ENCODE results near the gene PRRT4. TPM values are rescaled to one million over a fixed set of nuclear protein-coding genes. Genes with fewer than 3 reads are reported as not detected.

Gene PRRT4
- 1 to 10 TPM in 1 of 4 donors, under 1 TPM in 2, not detected in 1; 0.42 to 1.8 (median 0.78) TPM for total RNA-seq

- peaks cover 0 to 40% (median 0%) of the 10 kb centered on the region in 4 donors for H3K27me3 ChIP-seq
- H3K27ac ChIP-seq (replicated peaks in 1 of 4): peak within 1 kb of the TSS in 3 of 4 donors; percentile 21 to 27 (median 22)
- intact Hi-C loops (cut with DNase I): no loop called here
- no peak for DNase-seq (ENCODE audit: extremely low spot score)
- no peak for TF ChIP-seq CTCF (IDR thresholded peaks at IDR 0.05)
- TF ChIP-seq EP300 (IDR thresholded peaks at IDR 0.05): no peak
- TF ChIP-seq POLR2AphosphoS5 (IDR thresholded peaks at IDR 0.05): no peak
- no peak for TF ChIP-seq POLR2A (IDR thresholded peaks at IDR 0.05; ENCODE audit: low read depth)
- 5% methylated on average over 7 of the region's 88 CpGs for WGBS
- H3K9me3 ChIP-seq: no peaks in the 10 kb centered on the region
- H3K4me3 ChIP-seq: peak within 1 kb of the TSS; percentile 59 to 72 (median 62)
- H3K36me3 ChIP-seq: no peaks in the 10 kb centered on the region
- H3K4me1 ChIP-seq: peaks cover 10 to 26% (median 24%) of the 10 kb centered on the region in 4 donors
Observed at GRCh38 chr7:128361411-128362379, at the start of gene PRRT4. Gene PRRT4 (minus strand): TSS chr7:128361690.

- intact Hi-C loops (cut with DNase I): no loop called here
- TF ChIP-seq POLR2AphosphoS5 (IDR thresholded peaks at IDR 0.05) (no peak), CTCF (IDR thresholded peaks at IDR 0.05) (no peak), POLR2A (IDR thresholded peaks at IDR 0.05; ENCODE audit: low read depth) (no peak), EP300 (IDR thresholded peaks at IDR 0.05) (no peak)
- H3K9me3 ChIP-seq: no peaks in the 10 kb centered on the region
- peak overlapping the region; percentile 63 to 91 (median 71) for H3K4me3 ChIP-seq
- no peaks in the 10 kb centered on the region for H3K36me3 ChIP-seq
- H3K4me1 ChIP-seq: peaks cover 38 to 50% (median 46%) of the 10 kb centered on the region in 4 donors
- WGBS: 2% methylated on average over 6 of the region's 6 CpGs
- H3K27ac ChIP-seq (replicated peaks in 1 of 4): peak overlapping the region; percentile 89 to 97 (median 92)
- H3K27me3 ChIP-seq: no peaks in the 10 kb centered on the region
- DNase-seq (ENCODE audit: extremely low spot score): no peak
Observed at GRCh38 chr7:128410451-128410753, 48.9 kb upstream of the PRRT4 start.

- peak; percentile 97 for DNase-seq (ENCODE audit: extremely low spot score)
- Histone ChIP-seq H3K9me3 (no peaks in the 10 kb centered on the region), H3K4me3 (peak within 1 kb of the TSS; percentile 63 to 91 (median 71)), H3K27ac (replicated peaks in 1 of 4) (peak within 1 kb of the TSS; percentile 89 to 97 (median 92)), H3K27me3 (no peaks in the 10 kb centered on the region), H3K36me3 (no peaks in the 10 kb centered on the region), H3K4me1 (peaks cover 43 to 56% (median 51%) of the 10 kb centered on the region in 4 donors)
- TF ChIP-seq POLR2AphosphoS5 (IDR thresholded peaks at IDR 0.05): peak; percentile 36 to 92
- TF ChIP-seq CTCF (IDR thresholded peaks at IDR 0.05): no peak
- intact Hi-C loops (cut with DNase I): loop anchor here (10.0 kb wide), 1 partner anchor 45 kb away; the partner anchor contains the start of gene HILPDA
- under 1% methylated on average over 29 of the region's 87 CpGs for WGBS
Observed at GRCh38 chr7:128409596-128410450, 48.3 kb upstream of the PRRT4 start, which contains the start of gene IMPDH1. Gene IMPDH1 (minus strand): TSS chr7:128409982. CDS start chr7:128409901, 81 bp downstream.

- Histone ChIP-seq H3K27ac (replicated peaks in 1 of 4) (peak overlapping the region; percentile 89 to 97 (median 92)), H3K27me3 (no peaks in the 10 kb centered on the region), H3K9me3 (no peaks in the 10 kb centered on the region), H3K4me3 (peak overlapping the region; percentile 63 to 91 (median 71)), H3K36me3 (no peaks in the 10 kb centered on the region), H3K4me1 (peaks cover 49 to 64% (median 60%) of the 10 kb centered on the region in 4 donors)
- DNase-seq (ENCODE audit: extremely low spot score): no peak
- intact Hi-C loops (cut with DNase I): loop anchor here (10.0 kb wide), 1 partner anchor 46 kb away; the partner anchor contains the start of gene HILPDA
- TF ChIP-seq EP300 (IDR thresholded peaks at IDR 0.05): no peak
- no peak for TF ChIP-seq POLR2AphosphoS5 (IDR thresholded peaks at IDR 0.05)
- no peak for TF ChIP-seq POLR2A (IDR thresholded peaks at IDR 0.05; ENCODE audit: low read depth)
- TF ChIP-seq CTCF (IDR thresholded peaks at IDR 0.05): no peak
- 24% methylated on average over 21 of the region's 25 CpGs for WGBS
Observed at GRCh38 chr7:128408709-128409595, 47.5 kb upstream of the PRRT4 start.
